Mammary epithelial cell (primary cell): ENCODE data around the gene FNDC3B.

Experiments
- CTCF ChIP-seq, 2 donors: IDR thresholded peaks in 1 of 2; conservative IDR thresholded peaks in 1 of 2; 2 replicates each; pipeline ENCODE4 v1.5.1; 2011 to 2012; ENCODE audit warnings: inconsistent platforms in 2 of 2, low read length in 2 of 2, mild to moderate bottlenecking in 2 of 2, control low read depth in 1 of 2, low read depth in 1 of 2; ENCODE audit not compliant: insufficient read depth in 1 of 2; ENCODE audit errors: extremely low read depth in 1 of 2
- EZH2 ChIP-seq: IDR thresholded peaks from 2 replicates; pipeline ENCODE4 v1.6.1; 2012; ENCODE audit warnings: low read length, inconsistent platforms, borderline replicate concordance

GRCh38 chr3:172341482-172342059 lies 302.2 kb downstream of the FNDC3B start:
- TF ChIP-seq CTCF (conservative IDR thresholded peaks at IDR 0.05 in 1 of 2, IDR thresholded peaks at IDR 0.05 in 1 of 2; ENCODE audit: extremely low read depth in 1 of 2, insufficient read depth in 1 of 2, low read depth in 1 of 2, low read length in 2 of 2) = peak; percentile 52 to 59
- no peak for TF ChIP-seq EZH2
